Body of pancreas (tissue), 4 donors: Measurements from ENCODE around the gene ZIC4. TPM values are rescaled to one million over a fixed set of nuclear protein-coding genes. Genes with fewer than 3 reads are reported as not detected.

Experiments used
- ATAC-seq: fragments of 150-250 bp; one replicate; pipeline ENCODE4 v1.9.1; 2016
- DNase-seq, 4 donors: peaks; one replicate each; pipeline ENCODE4 v3.0.0-alpha.2; 2019
- H3K27ac ChIP-seq, 4 donors: fragments of 200-600 bp; sonication (generic); 1 replicate in 3 of 4; 2 replicates in 1 of 4; pipeline versions ENCODE4 v1.5.1 to v1.6.1; 2016 to 2019; ENCODE audit warnings: mild to moderate bottlenecking in 1 of 4, mixed read lengths in 1 of 4, moderate library complexity in 1 of 4
- H3K27me3 ChIP-seq, 2 donors: fragments of 200-600 bp; sonication (generic); one replicate each; pipeline ENCODE4 v1.6.0; 2016; ENCODE audit warnings: mild to moderate bottlenecking in 1 of 2
- H3K36me3 ChIP-seq, 2 donors: fragments of 200-600 bp; sonication (generic); replicated peaks in 1 of 2; 2 replicates each; pipeline ENCODE4 v1.5.1; 2016; ENCODE audit warnings: low read depth in 2 of 2; ENCODE audit not compliant: insufficient read depth in 1 of 2
- H3K4me1 ChIP-seq: fragments of 200-600 bp; sonication (generic); one replicate; pipeline ENCODE4 v1.6.0; 2016
- H3K4me3 ChIP-seq, 2 donors: fragments of 200-600 bp; sonication (generic); 1 replicate in 1 of 2; 2 replicates in 1 of 2; pipeline ENCODE4 v1.5.1; 2016 to 2019
- H3K9me3 ChIP-seq, 3 donors: fragments of 200-600 bp; sonication (generic); 1 replicate in 2 of 3; 2 replicates in 1 of 3; pipeline ENCODE4 v1.5.1; 2016
- POLR2A ChIP-seq, 3 donors: fragments of 450-650 bp; IDR thresholded peaks; one replicate each; pipeline ENCODE4 v1.6.1; 2016; ENCODE audit warnings: antibody characterized with exemption in 3 of 3, mild to moderate bottlenecking in 2 of 3
- WGBS, 2 donors: methylation state at CpG; one replicate each; pipeline ENCODE4 v1.1.5; 2017; 5-methylcytosine and 5-hydroxymethylcytosine counted together
- intact Hi-C: fragments of 100-400 bp; cut with DNase I; formaldehyde crosslinking; loops from one replicate; pipeline ENCODE4 v1.15.1; 2023
- total RNA-seq, 2 donors: library from RNA; depleted of rRNA; stranded (reverse); fragments of >200 nt; gene quantifications; one replicate each; pipeline ENCODE4 v1.1.0, GENCODE V29; 2016
- TF ChIP-seq, protein P1 (sequence below), 7 experiments: fragments of 450-650 bp in 4 of 7; fragments of 200-600 bp in 3 of 7; sonication (generic) in 3 of 7; IDR thresholded peaks; one replicate each; pipeline ENCODE4 v1.5.1; 2016 to 2019; ENCODE audit warnings: antibody characterized with exemption in 7 of 7

The ZIC4 gene
- total RNA-seq, 2 donors from 2014 or later, result not detected

DNA sequence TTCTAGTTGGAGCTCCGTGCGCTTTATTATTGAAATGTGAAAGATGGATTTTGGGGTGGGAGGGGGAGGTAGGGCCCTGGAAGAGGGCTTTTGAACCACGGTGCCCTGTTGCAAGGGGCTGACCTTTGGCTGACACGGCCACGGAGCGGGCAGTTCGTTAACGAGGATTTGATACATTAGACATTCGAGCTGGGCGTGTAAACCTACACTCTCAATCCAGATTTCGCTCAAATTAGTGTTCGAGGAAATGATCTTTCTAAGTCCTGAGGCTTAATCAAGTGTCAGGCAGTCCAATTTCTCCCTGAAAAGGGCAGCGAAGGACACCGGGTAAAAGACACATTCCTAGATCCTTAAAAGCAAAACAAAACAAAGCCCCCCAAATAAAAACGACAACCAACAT, 15.9 kb upstream of the ZIC4 start:
- ATAC-seq (no peak), DNase-seq (no peak)
- H3K27me3 ChIP-seq, result peaks cover 0 to 51% of the 10 kb centered on the region in 2 donors
- peaks cover 14% of the 10 kb centered on the region for H3K4me1 ChIP-seq
- intact Hi-C loops, result no loop called here
- H3K4me3 ChIP-seq, result no peak overlapping the region
- H3K27ac ChIP-seq, result no peak overlapping the region
- H3K36me3 ChIP-seq, result no peaks in the 10 kb centered on the region
- 10 to 18% methylated on average over 15 of the region's 15 CpGs for WGBS, 2 donors
- TF ChIP-seq POLR2A (IDR thresholded peaks at IDR 0.05), result no peak
- TF ChIP-seq, protein P1, sequence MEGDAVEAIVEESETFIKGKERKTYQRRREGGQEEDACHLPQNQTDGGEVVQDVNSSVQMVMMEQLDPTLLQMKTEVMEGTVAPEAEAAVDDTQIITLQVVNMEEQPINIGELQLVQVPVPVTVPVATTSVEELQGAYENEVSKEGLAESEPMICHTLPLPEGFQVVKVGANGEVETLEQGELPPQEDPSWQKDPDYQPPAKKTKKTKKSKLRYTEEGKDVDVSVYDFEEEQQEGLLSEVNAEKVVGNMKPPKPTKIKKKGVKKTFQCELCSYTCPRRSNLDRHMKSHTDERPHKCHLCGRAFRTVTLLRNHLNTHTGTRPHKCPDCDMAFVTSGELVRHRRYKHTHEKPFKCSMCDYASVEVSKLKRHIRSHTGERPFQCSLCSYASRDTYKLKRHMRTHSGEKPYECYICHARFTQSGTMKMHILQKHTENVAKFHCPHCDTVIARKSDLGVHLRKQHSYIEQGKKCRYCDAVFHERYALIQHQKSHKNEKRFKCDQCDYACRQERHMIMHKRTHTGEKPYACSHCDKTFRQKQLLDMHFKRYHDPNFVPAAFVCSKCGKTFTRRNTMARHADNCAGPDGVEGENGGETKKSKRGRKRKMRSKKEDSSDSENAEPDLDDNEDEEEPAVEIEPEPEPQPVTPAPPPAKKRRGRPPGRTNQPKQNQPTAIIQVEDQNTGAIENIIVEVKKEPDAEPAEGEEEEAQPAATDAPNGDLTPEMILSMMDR (IDR thresholded peaks at IDR 0.05), result no peak
- no peaks in the 10 kb centered on the region for H3K9me3 ChIP-seq

DNA sequence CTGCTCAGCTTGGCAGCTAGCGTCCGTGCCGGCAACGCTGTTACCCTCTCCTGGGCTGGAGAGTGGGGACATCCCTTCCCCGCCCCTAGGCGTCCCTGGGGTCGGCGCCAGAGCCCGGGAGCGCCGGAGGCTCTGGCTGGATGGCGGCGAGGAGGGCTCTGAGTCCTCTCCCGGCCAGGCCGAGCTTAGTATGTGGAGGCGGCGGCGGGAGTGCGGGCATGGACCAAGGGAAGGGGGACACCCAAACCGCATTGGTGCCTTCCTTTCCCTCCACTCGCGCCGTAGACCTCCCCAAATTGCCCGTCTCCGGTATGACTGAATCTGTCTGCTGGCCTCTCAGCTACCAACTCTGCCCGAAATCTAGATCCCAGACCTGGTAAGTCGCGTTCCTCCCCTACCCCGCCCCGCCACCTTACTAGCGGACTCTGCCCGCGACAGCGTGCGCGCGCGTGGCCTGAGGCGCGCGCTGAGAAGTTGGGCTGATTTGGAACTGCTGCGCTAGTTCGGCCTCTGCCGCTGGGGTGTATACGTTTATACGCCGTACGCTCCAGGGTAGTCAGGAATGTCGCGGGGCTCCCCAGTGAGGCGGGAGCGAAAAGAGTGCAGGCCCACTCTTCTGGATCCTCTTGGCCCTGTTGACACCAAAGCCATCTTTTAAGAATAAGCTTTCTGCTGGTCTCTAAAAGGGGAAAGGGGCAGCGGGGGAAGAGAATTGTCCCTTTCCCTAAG, 15.0 kb upstream of the ZIC4 start:
- 6 to 10% methylated on average over 42 to 53 of the region's 53 CpGs for WGBS, 2 donors
- Histone ChIP-seq H3K4me1 (peaks cover 14% of the 10 kb centered on the region), H3K4me3 (no peak overlapping the region), H3K36me3 (no peaks in the 10 kb centered on the region), H3K27me3 (peaks cover 0 to 51% of the 10 kb centered on the region in 2 donors), H3K27ac (no peak overlapping the region), H3K9me3 (no peaks in the 10 kb centered on the region)
- DNase-seq (no peak), ATAC-seq (no peak)
- TF ChIP-seq, protein P1 (IDR thresholded peaks at IDR 0.05), result no peak
- no peak for TF ChIP-seq POLR2A (IDR thresholded peaks at IDR 0.05)
- intact Hi-C loops, result no loop called here

DNA sequence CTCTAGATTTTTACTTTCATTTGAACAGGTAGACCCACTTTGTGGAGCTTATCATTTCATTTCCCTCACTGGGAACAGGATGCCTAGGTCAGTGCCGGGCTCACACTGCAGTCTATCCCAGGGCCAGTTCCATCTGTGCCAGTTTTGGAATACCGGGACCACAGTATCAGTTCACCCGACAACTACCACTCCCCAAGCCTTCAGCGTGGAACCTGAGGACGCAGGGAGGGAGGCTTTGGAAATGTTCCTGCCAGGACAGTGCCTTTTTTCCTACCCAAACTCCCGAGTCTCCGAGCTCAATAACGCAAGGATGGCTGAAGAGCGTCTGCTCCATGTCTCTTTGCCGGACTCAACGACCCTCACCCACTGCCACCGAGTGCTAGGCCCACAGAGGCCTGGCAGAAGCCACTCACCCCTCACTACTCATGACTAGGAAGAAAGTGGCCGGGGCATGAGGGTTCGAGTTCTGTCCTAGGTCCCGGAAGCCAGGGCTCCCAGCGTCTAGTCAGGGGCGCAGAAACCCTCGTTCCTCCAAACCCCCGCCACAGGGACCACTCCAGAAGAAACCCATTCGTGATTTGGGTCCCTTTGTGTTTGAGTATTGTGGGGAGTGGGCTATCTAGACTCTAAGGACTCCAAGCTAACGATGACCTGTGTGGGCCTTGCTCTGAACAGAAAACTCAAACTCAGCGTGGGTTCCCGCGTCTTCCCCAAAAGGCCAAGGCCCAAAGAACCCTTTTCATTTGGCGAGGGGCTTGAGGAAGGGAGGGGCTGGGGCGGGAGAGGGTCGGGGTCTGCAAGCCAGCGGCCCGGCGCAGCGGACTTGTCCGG, 14.2 kb upstream of the ZIC4 start:
- Histone ChIP-seq H3K4me1 (peaks cover 14% of the 10 kb centered on the region), H3K27ac (no peak overlapping the region), H3K4me3 (no peak overlapping the region), H3K36me3 (no peaks in the 10 kb centered on the region), H3K9me3 (no peaks in the 10 kb centered on the region), H3K27me3 (peaks cover 3 to 51% of the 10 kb centered on the region in 2 donors)
- WGBS, 2 donors, result 7 to 11% methylated on average over 25 to 32 of the region's 32 CpGs
- TF ChIP-seq POLR2A (IDR thresholded peaks at IDR 0.05), result no peak
- TF ChIP-seq, protein P1 (IDR thresholded peaks at IDR 0.05), result no peak
- no peak for ATAC-seq
- intact Hi-C loops, result no loop called here
- no peak for DNase-seq

DNA sequence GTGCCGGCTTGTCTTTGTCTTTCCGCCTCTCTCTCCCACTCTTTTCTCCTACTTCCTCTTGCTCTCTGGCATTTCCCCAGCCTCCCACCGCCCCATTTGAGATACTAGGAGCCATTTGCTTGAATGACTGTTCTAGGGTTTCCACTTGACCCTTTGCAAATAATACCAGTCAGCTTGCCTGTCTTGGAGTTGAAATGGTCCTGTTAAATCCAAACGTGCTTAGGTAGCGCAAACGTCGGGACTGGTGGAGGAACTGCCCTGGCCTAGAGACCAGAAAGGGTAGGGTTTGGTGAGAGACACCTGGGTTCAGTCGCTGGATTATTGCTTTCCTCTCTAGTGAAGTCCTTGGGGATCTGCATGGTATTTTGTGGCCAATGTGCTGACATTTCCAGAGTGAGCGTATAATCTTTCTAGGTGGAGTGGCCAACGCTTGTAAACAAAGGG, 13.5 kb upstream of the ZIC4 start:
- 15 to 21% methylated on average over 10 of the region's 10 CpGs for WGBS, 2 donors
- TF ChIP-seq, protein P1 (IDR thresholded peaks at IDR 0.05), result no peak
- TF ChIP-seq POLR2A (IDR thresholded peaks at IDR 0.05), result no peak
- no peak overlapping the region for H3K4me3 ChIP-seq
- H3K36me3 ChIP-seq, result no peaks in the 10 kb centered on the region
- H3K4me1 ChIP-seq, result peaks cover 14% of the 10 kb centered on the region
- H3K27me3 ChIP-seq, result peaks cover 8 to 49% of the 10 kb centered on the region in 2 donors
- H3K27ac ChIP-seq, result no peak overlapping the region
- no peak for DNase-seq
- no peaks in the 10 kb centered on the region for H3K9me3 ChIP-seq
- ATAC-seq, result no peak
- intact Hi-C loops, result no loop called here
